Activated CD8-positive, alpha-beta T cell treated with anti-CD3 and anti-CD28 coated beads for 36 hours (primary cell): ENCODE data around the gene ZBTB22. TPM values are rescaled to one million over a fixed set of nuclear protein-coding genes. Genes with fewer than 3 reads are reported as not detected.

Experiments
- ATAC-seq: fragments of 200-7000 bp; cut with Tn5 transposase; one replicate; pipeline ENCODE4 v1.10.0; 2021; ENCODE audit warnings: mild to moderate bottlenecking, moderate library complexity
- CTCF ChIA-PET: fragments of 350-600 bp; sonication (Branson Sonifier 250); formaldehyde crosslinking; loops from one replicate; lab custom pipeline; 2021; ENCODE audit warnings: antibody characterized with exemption; lab: Charles Lee
- POLR2A ChIA-PET: fragments of 350-600 bp; sonication (Branson Sonifier 250); formaldehyde crosslinking; loops from one replicate; lab custom pipeline; 2021; ENCODE audit warnings: antibody characterized with exemption; lab: Charles Lee
- DNase-seq: peaks from one replicate; pipeline ENCODE4 v3.0.0-alpha.2; 2020
- H3K27ac Mint-ChIP-seq: one replicate; pipeline ENCODE4 v1.8.0; 2021; ENCODE audit warnings: mild to moderate bottlenecking, mixed read lengths
- H3K27me3 Mint-ChIP-seq: one replicate; pipeline ENCODE4 v1.8.0; 2021; ENCODE audit warnings: mixed read lengths
- H3K36me3 Mint-ChIP-seq: one replicate; pipeline ENCODE4 v1.8.0; 2021; ENCODE audit warnings: low read depth, mixed read lengths
- H3K4me1 Mint-ChIP-seq: one replicate; pipeline ENCODE4 v1.8.0; 2021; ENCODE audit warnings: low read depth, mixed read lengths
- H3K4me3 Mint-ChIP-seq: one replicate; pipeline ENCODE4 v1.8.0; 2021; ENCODE audit warnings: mild to moderate bottlenecking, moderate library complexity, mixed read lengths
- H3K9me3 Mint-ChIP-seq: one replicate; pipeline ENCODE4 v1.8.0; 2021; ENCODE audit warnings: mixed read lengths
- intact Hi-C: fragments of 100-400 bp; cut with micrococcal nuclease; formaldehyde crosslinking; loops from one replicate; pipeline ENCODE4 v1.10.0; 2022
- total RNA-seq, 2 experiments: library from RNA; stranded (reverse); gene quantifications; one replicate each; pipeline ENCODE4 v1.2.3, GENCODE V29; 2021
- TF ChIP-seq, protein P1 (sequence below): fragments of 200-600 bp; IDR thresholded peaks from one replicate; pipeline ENCODE4 v1.8.0; 2022; ENCODE audit warnings: antibody characterized with exemption, mild to moderate bottlenecking

The ZBTB22 gene
- total RNA-seq, 2 experiments from 2014 or later, result 7.2 to 7.5 TPM

DNA sequence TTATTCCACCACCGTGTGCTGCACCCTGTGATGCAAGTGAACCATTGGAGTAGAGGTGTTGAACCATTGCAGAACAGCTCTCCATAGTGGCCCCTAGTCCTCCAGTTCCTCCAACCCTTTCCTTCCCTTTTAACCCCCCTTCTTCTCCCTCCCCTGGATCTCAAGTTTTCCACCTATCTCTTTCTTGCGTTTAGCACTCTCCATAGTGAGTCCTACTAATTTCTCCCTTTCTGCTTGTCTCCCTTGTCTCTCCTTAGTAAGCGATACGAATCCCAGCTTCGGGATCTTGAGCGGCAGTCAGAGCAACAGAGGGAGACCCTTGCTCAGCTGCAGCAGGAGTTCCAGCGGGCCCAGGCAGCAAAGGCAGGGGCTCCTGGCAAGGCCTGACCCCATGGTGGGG is 27.1 kb downstream of the ZBTB22 start:
- H3K36me3 Mint-ChIP-seq, result peaks cover 44% of the 10 kb centered on the region
- no peaks in the 10 kb centered on the region for H3K9me3 Mint-ChIP-seq
- H3K4me3 Mint-ChIP-seq, result peak overlapping the region; percentile 89
- H3K4me1 Mint-ChIP-seq, result peaks cover 33% of the 10 kb centered on the region
- no peaks in the 10 kb centered on the region for H3K27me3 Mint-ChIP-seq
- ATAC-seq (no peak), DNase-seq (no peak)
- intact Hi-C loops, result no loop called here
- POLR2A ChIA-PET, result interaction anchor here (1.2 to 13.9 kb wide), 9 partner anchors 9 to 132 kb away, joined by 4 to 261 read pairs (median 12); partner anchors contain the start of genes B3GALT4, RGL2, RPS18 and TAPBP
- CTCF ChIA-PET, result interaction anchor here (0.8 to 4.6 kb wide), 6 partner anchors 9 to 100 kb away, joined by 3 to 35 read pairs (median 6); partner anchors contain the start of genes B3GALT4, RGL2, RPS18 and VPS52
- TF ChIP-seq, protein P1, sequence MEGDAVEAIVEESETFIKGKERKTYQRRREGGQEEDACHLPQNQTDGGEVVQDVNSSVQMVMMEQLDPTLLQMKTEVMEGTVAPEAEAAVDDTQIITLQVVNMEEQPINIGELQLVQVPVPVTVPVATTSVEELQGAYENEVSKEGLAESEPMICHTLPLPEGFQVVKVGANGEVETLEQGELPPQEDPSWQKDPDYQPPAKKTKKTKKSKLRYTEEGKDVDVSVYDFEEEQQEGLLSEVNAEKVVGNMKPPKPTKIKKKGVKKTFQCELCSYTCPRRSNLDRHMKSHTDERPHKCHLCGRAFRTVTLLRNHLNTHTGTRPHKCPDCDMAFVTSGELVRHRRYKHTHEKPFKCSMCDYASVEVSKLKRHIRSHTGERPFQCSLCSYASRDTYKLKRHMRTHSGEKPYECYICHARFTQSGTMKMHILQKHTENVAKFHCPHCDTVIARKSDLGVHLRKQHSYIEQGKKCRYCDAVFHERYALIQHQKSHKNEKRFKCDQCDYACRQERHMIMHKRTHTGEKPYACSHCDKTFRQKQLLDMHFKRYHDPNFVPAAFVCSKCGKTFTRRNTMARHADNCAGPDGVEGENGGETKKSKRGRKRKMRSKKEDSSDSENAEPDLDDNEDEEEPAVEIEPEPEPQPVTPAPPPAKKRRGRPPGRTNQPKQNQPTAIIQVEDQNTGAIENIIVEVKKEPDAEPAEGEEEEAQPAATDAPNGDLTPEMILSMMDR, result no peak
- H3K27ac Mint-ChIP-seq, result peak overlapping the region; percentile 89

- H3K27ac Mint-ChIP-seq, result peak overlapping the region; percentile 89
- H3K4me1 Mint-ChIP-seq, result peaks cover 33% of the 10 kb centered on the region
- no peaks in the 10 kb centered on the region for H3K9me3 Mint-ChIP-seq
- ChIA-PET POLR2A (interaction anchor here (1.2 to 13.9 kb wide), 10 partner anchors 9 to 141 kb away, joined by 3 to 261 read pairs (median 10); partner anchors contain the start of genes B3GALT4, RGL2, RPS18 and TAPBP), CTCF (interaction anchor here (0.7 to 4.6 kb wide), 7 partner anchors 10 to 101 kb away, joined by 3 to 35 read pairs (median 5); partner anchors contain the start of genes B3GALT4, RGL2, RPS18 and VPS52)
- no peaks in the 10 kb centered on the region for H3K27me3 Mint-ChIP-seq
- TF ChIP-seq, protein P1, result no peak
- intact Hi-C loops, result no loop called here
- H3K4me3 Mint-ChIP-seq, result peak overlapping the region; percentile 89
- peak; percentile 1 for ATAC-seq
- DNase-seq, result peak; percentile 24
- H3K36me3 Mint-ChIP-seq, result peaks cover 45% of the 10 kb centered on the region
Observed at GRCh38 chr6:33289784-33290315, 27.7 kb downstream of the ZBTB22 start.

DNA sequence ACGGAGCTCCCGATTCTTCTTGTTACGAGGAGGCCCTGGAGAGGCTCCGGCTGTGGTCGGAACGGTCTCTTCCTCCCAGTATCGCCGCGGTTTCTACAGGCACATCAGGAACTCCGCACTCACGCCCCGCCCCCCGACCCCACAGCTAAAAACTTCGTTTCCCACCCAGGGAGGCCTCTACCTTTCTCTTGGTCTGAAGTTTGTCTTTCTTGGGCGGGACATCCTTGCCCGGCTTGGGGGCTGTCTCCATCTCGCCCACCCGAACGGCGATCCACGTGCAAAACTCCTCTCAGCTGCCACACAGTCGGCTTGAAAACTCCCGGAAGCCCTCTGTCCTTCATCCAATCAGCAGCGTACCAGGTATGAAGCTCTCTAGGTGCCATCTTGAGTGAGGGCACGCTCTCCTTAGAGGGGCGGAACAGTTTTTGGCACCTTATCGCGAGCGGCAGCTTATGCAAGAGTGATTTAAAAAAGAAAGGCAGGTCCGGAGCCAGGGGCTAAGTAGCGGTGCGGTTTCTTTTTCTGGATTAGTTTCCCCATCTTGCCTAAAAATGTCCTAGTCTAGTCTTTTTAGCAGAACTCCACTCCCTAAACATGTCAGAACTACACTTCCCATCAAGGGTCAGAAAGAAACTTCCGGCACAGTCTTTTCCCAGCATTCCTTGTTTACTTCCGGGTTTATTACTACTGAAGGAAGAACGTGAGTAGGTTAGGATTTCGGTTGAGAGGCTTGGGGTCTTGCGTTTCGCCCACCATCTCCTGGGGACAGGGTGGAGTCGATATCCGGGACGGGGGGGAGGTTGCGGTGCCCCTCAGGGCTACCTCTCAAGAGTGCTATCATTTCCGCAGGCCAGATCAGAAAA is 28.4 kb downstream of the ZBTB22 start, which contains the start of the genes PFDN6 and WDR46:
Gene PFDN6 (plus strand): TSS at position 681 of the 863 bp plus-strand sequence. CDS start 256 bp downstream, outside the sequence.
Gene WDR46 (minus strand): TSS at position 319 of the 863 bp plus-strand sequence. CDS start 69 bp downstream, at position 250.
- H3K27me3 Mint-ChIP-seq, result no peaks in the 10 kb centered on the region
- TF ChIP-seq, protein P1, result no peak
- intact Hi-C loops, result no loop called here
- ATAC-seq (peak; percentile 98), DNase-seq (peak; percentile 91)
- peak within 1 kb of the TSS; percentile 89 for H3K4me3 Mint-ChIP-seq
- H3K27ac Mint-ChIP-seq, result peak within 1 kb of the TSS; percentile 89
- CTCF ChIA-PET, result interaction anchor here (0.7 to 4.6 kb wide), 9 partner anchors 10 to 137 kb away, joined by 3 to 35 read pairs (median 4); partner anchors contain the start of genes B3GALT4, CUTA, RGL2 and RPS18
- H3K9me3 Mint-ChIP-seq, result no peaks in the 10 kb centered on the region
- peaks cover 33% of the 10 kb centered on the region for H3K4me1 Mint-ChIP-seq
- POLR2A ChIA-PET, result interaction anchor here (0.6 to 13.9 kb wide), 13 partner anchors 10 to 142 kb away, joined by 3 to 261 read pairs (median 5); partner anchors contain the start of genes B3GALT4, HSD17B8, RGL2 and RPS18
- peaks cover 50% of the 10 kb centered on the region for H3K36me3 Mint-ChIP-seq

DNA sequence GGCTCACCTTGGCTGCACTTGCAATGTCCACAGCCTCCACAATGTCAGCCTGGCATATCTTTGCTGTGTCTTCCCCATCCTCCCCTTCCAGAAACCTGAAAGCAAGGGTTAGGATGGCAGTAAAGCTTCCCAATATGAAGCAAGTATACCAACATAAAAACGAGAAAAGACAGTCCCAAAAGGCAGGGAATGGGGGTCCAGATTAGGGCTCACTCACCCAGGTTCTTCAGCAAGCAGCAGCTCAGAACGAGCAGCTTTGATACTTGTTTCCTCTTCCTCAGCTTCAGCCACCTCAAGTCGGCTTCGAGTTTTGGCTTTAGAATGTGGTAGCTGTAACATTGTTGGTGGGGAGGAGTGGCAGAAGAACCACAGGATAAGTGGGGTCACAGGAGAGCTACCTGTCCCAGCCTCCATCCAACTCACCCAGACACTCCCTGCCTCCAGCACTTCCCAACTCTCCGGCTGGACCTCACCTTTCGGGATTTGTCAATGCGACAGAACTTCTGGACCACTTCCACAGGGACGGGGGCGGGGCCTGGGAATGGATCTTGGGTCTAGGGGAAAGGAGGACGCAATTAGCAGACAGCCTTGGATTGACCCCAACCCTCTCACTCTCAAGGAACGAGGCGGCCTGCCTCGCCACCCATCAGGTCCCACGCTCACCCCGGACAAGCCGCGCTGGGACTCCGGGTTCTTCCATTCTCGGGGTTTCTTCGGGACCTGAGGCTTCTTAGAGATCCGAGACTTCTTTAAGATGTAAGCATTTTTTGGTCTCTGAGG is 29.2 kb downstream of the ZBTB22 start:
- Mint-ChIP-seq H3K36me3 (peaks cover 51% of the 10 kb centered on the region), H3K27me3 (no peaks in the 10 kb centered on the region), H3K4me1 (peaks cover 33% of the 10 kb centered on the region), H3K27ac (peak overlapping the region; percentile 89), H3K9me3 (no peaks in the 10 kb centered on the region), H3K4me3 (peak overlapping the region; percentile 89)
- ATAC-seq (no peak), DNase-seq (no peak)
- CTCF ChIA-PET, result interaction anchor here (0.7 to 4.6 kb wide), 6 partner anchors 10 to 138 kb away, joined by 3 to 35 read pairs (median 4); partner anchors contain the start of genes B3GALT4, CUTA, RGL2 and RPS18
- POLR2A ChIA-PET, result interaction anchor here (0.6 to 13.9 kb wide), 13 partner anchors 10 to 143 kb away, joined by 3 to 261 read pairs (median 5); partner anchors contain the start of genes B3GALT4, HSD17B8, RGL2 and RPS18
- TF ChIP-seq, protein P1, result no peak
- intact Hi-C loops, result no loop called here
